IPS DF 4.7 (cell line): Measurements from ENCODE around the gene MMP2.

Experiments used
- DNase-seq: peaks from one replicate; pipeline ENCODE4 v3.0.0-alpha.2; 2013; ENCODE audit warnings: low spot score; ENCODE audit errors: extremely low read depth

MMP2 gene

DNA sequence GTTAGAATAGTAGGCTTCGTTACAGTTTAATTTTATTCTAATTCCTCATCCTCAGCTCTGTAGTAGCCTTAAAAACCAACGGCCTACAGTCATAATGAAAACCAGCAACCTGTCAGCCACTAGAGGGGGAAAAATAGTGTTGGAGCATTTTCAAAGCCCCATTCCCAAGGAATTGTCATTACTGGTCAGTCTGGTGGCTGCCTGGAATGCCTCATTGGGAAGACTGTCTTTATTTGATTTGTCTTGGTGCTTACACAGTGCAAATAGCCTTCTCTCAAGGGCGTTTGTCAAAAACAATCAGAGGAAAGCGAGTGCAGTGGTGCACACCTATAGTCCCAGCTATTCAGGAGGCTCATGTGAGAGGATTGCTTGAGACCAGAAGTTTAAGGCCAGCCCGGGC, 34.6 kb downstream of the MMP2 start:
- no peak for DNase-seq

DNA sequence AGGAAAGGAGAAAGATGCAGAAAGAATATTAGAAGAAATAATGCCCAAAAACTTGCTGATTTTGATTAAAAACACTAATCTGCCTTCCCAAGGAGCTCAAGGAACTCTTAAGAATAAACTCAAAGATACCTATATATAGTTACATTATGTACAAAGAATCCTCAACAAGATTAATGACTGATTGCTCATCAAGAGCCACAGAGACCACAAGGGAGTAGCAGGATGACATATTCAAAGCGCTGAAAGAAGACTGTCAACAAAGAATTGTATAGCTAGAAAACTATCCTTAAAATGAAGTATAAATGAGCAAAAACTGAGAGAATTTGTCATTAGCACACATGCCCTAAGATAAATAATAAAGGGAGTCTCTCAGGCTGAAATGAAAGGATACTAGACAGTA, 36.1 kb downstream of the MMP2 start:
- DNase-seq, result no peak

GRCh38 chr16:55521792-55522191, 42.8 kb downstream of the MMP2 start:
- DNase-seq, result no peak

GRCh38 chr16:55526441-55526840, 47.4 kb downstream of the MMP2 start:
- no peak for DNase-seq

DNA sequence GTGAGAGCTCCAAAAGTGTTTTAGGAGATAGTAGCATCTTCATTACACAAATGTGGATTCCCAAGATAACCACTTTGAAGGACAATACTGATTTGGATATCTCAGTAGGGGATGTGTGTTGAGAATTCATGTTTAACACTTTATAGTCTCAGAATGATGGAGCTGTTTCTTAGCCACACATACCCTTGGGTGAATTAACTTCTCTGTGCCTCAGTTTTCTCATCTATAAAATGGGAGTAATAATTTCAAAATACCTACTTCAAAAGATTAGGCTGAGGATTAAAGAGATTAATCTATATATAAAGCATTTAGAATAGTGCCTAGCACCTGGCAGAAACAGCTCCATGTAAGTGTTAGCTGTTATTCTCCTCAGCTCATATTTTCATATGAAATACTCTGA, 48.9 kb downstream of the MMP2 start:
- no peak for DNase-seq

- no peak for DNase-seq
These were observed 50.0 kb downstream of the MMP2 start for GRCh38 chr16:55529018-55529417.

DNA sequence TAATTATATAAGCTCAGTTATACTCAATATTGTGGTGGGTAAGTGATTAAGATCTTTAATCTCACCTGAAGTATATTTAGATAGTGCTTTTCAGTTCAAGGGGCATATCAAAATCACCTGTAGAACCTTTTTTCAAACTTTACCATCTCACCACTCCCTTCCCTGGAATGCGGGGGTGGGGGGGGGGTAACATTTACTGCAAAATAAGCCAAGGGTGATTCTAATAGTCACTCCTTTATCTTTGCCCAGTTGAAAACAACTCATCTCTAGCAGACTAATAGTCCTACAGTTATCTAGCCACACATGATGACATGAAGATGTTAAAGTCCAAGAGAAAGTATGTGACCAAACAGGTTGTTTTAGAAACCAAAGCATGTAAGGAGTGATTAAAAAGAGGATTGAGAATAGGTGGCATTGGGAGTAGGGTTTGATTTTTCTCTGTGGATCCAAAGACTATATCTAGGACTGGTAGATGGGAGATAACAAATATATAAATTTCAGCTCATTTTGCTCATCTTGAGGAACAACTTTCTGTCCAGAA, 51.4 kb downstream of the MMP2 start:
- no peak for DNase-seq

GRCh38 chr16:55532227-55532626, 53.2 kb downstream of the MMP2 start:
- DNase-seq, result no peak

DNA sequence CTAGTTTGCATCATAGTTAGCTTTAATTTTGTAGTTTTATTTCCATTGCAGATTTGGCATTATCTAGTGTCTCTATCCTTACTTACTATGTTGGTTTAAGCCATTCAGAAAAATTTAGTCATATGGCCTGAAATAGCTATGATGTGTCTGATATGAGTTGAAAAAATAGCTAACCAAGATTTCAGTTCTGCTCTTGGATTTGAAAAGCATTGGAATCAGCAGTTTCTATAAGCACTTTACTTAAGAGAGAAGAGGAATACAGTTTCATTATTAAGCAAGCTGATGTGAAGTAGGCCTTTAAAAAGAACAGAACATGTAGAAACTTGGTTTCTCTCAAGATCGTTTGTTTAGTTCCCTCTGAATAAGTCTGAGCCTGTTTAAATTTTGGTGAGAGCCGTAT, 55.8 kb downstream of the MMP2 start:
- DNase-seq, result no peak

- DNase-seq, result no peak
These were observed 60.1 kb downstream of the MMP2 start for GRCh38 chr16:55539049-55539448.

DNA sequence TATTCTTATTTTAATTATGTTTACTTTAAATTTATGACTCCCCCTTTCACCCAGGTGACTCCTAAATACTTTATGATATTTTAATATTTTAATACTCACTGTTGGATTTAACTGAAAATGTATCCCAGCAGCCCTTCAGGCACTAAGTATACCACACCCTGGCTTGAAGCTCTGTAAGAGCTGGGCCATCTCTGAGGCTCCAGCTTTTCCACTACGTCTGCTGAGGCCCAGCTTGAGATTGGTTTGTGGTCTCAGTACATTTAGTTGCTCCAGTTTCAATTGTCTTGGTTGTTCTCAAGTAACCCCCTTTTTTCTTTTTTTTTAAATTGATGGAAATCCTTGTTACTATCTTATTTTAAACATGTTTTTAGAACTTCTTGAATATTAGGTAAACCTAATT, 60.5 kb downstream of the MMP2 start:
- DNase-seq, result no peak

DNA sequence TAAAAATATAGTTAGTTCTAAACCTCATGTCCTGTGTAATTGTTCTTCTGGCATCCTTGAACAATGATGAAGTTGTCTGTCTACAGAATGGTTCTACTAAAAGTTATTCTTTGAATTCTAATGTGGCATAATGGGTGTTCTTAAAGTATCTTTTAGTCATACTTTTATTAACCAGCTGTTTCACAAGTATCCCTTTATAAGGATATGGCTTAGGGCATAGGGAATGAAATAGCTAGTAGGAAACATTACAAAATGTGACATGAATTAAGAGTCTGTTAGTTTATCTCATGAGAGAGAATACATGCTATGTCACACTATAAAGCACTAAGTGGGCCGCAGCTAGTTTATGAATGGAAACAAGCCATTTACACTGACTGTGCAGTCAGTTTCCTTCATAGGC, 61.2 kb downstream of the MMP2 start:
- no peak for DNase-seq

GRCh38 chr16:55542459-55543082, 63.6 kb downstream of the MMP2 start:
- DNase-seq, result no peak

- DNase-seq, result no peak
These were observed 64.5 kb downstream of the MMP2 start for GRCh38 chr16:55543472-55543871.

- no peak for DNase-seq
These were observed 73.6 kb downstream of the MMP2 start for GRCh38 chr16:55552621-55553020.

DNA sequence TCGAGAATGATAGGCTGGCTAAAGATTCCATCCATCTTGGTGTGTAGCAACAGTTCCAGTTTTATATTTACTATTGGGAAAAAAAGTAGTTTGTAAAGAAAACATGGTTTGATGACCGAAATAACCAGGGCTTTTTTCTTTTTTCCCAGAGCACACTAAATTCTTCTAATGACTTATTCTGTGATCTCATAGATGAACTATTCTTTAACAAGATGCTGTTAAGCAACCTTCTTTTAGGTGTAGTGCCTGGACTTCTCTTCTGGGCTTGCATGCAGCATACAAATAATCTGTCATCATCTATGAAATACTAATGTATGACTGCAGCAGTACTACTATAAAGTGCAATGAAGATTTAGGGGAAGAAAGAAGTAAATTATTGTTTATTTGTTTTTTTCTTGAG, 76.4 kb downstream of the MMP2 start:
- no peak for DNase-seq
